K562 (cell line): ENCODE results near the gene NFKBIB. TPM values are rescaled to one million over a fixed set of nuclear protein-coding genes. Genes with fewer than 3 reads are reported as not detected.

ENCODE experiments used
- ATAC-seq: fragments of 200-7000 bp; cut with Tn5 transposase; 3 replicates; pipeline ENCODE4 v1.9.1; 2020; ENCODE audit warnings: moderate library complexity
- BruUV-seq: library from RNA; stranded (reverse); fragments of 400-500 nt; replicated peaks from 2 replicates; lab custom pipeline; 2021; lab: Mats Ljungman, UMichigan
- CTCF ChIA-PET: fragments of 300-600 bp; formaldehyde crosslinking; extraction: SDS; loops from one replicate; lab custom pipeline; 2021; ENCODE audit warnings: low intra/inter-chr PET ratio; lab: Yijun Ruan, JAX
- POLR2A ChIA-PET: fragments of 300-600, 350-650 bp; sonication (Branson Sonifier 250); formaldehyde crosslinking; extraction: SDS; loops from one replicate; lab custom pipeline; 2021; ENCODE audit warnings: antibody characterized with exemption, inconsistent platforms; lab: Yijun Ruan, JAX
- DNase-seq, 4 experiments: peaks; one replicate each; pipeline versions ENCODE4 v3.0.0 to v3.0.0-alpha.2; 2011 to 2018; ENCODE audit warnings: low spot score in 3 of 4, mixed read lengths in 3 of 4; ENCODE audit errors: extremely low read depth in 1 of 4
- FAIRE-seq: peaks from 2 replicates; lab custom pipeline; 2011; peaks lifted over from hg19 to GRCh38; lab: Jason Lieb, UNC
- H2AFZ ChIP-seq: 2 replicates; pipeline ENCODE4 v1.6.0; 2011; ENCODE audit warnings: low read depth, low read length, control low read depth, inconsistent platforms
- H3K27ac ChIP-seq: fragments of 200-600 bp; 3 replicates; pipeline ENCODE4 v1.8.0; 2011; ENCODE audit warnings: low read depth, mild to moderate bottlenecking, control low read depth, inconsistent platforms, low read length, moderate library complexity, mixed read lengths; ENCODE audit errors: extremely low read depth
- H3K27me3 ChIP-seq, 2 experiments: fragments of 300-600 bp in 1 of 2; 2 replicates in 1 of 2; 3 replicates in 1 of 2; pipeline versions ENCODE4 v1.6.0 to v1.8.0; 2011; ENCODE audit warnings: inconsistent platforms in 2 of 2, low read length in 2 of 2, mild to moderate bottlenecking in 1 of 2, mixed read lengths in 1 of 2, moderate library complexity in 1 of 2; ENCODE audit not compliant: control insufficient read depth in 2 of 2, insufficient read depth in 2 of 2
- H3K36me3 ChIP-seq: fragments of 300-600 bp; 3 replicates; pipeline ENCODE4 v1.8.0; 2011; ENCODE audit warnings: mild to moderate bottlenecking, low read length, inconsistent platforms; ENCODE audit not compliant: control insufficient read depth, insufficient read depth
- H3K4me1 ChIP-seq, 2 experiments: fragments of 200-600 bp in 1 of 2; replicated peaks in 1 of 2; 2 replicates in 1 of 2; 3 replicates in 1 of 2; pipeline versions ENCODE4 v1.5.1 to v1.8.0; 2011; ENCODE audit warnings: inconsistent platforms in 2 of 2, low read length in 2 of 2, mild to moderate bottlenecking in 1 of 2, mixed read lengths in 1 of 2, moderate library complexity in 1 of 2; ENCODE audit not compliant: control insufficient read depth in 2 of 2, insufficient read depth in 2 of 2
- H3K4me2 ChIP-seq: 2 replicates; pipeline ENCODE4 v1.6.1; 2011; ENCODE audit warnings: low read length, control low read depth, inconsistent platforms, mixed read lengths; ENCODE audit not compliant: insufficient read depth
- H3K4me3 ChIP-seq: fragments of 200-600 bp; sonication (generic), shearing (Covaris generic); 2 replicates; pipeline ENCODE4 v1.5.1; 2016; ENCODE audit warnings: control low read depth, inconsistent platforms
- H3K79me2 ChIP-seq: fragments of 200-600 bp; 3 replicates; pipeline ENCODE4 v1.8.0; 2011; ENCODE audit warnings: low read length, inconsistent platforms; ENCODE audit not compliant: control insufficient read depth, insufficient read depth
- H3K9ac ChIP-seq, 2 experiments: 2 replicates each; pipeline versions ENCODE4 v1.6.0 to v1.6.1; 2011; ENCODE audit warnings: low read depth in 2 of 2, low read length in 2 of 2, control low read depth in 1 of 2, inconsistent platforms in 1 of 2, mild to moderate bottlenecking in 1 of 2, mixed read lengths in 1 of 2; ENCODE audit not compliant: insufficient read depth in 1 of 2
- H3K9me1 ChIP-seq: one replicate; pipeline ENCODE4 v1.6.0; 2011; ENCODE audit warnings: inconsistent platforms, mild to moderate bottlenecking, low read length, moderate library complexity; ENCODE audit not compliant: control insufficient read depth, insufficient read depth
- H3K9me3 ChIP-seq: replicated peaks from 2 replicates; pipeline ENCODE4 v1.5.1; 2011; ENCODE audit warnings: low read depth, low read length, inconsistent platforms; ENCODE audit not compliant: control insufficient read depth, insufficient read depth
- H4K20me1 ChIP-seq: replicated peaks from 2 replicates; pipeline ENCODE4 v1.6.1; 2011; ENCODE audit warnings: low read length, inconsistent platforms, mixed read lengths; ENCODE audit not compliant: control insufficient read depth, insufficient read depth
- BRCA1 ChIP-seq, 2 experiments: fragments of 450-650 bp in 1 of 2; sonication (generic) in 1 of 2; formaldehyde crosslinking in 1 of 2; IDR thresholded peaks; 2 replicates each; pipeline versions ENCODE4 v1.5.0 to v1.6.1; 2017 to 2020; ENCODE audit warnings: mild to moderate bottlenecking in 1 of 2, missing genetic modification reagents in 1 of 2
- EGR1 ChIP-seq: fragments of 450-650 bp; conservative IDR thresholded peaks from 2 replicates; pipeline ENCODE4 v1.6.1; 2017; ENCODE audit warnings: mild to moderate bottlenecking
- ZNF76 ChIP-seq: fragments of 250-450 bp; sonication (Bioruptor Pico); IDR thresholded peaks from 2 replicates; pipeline ENCODE4 v1.4.0; 2020; ENCODE audit warnings: mild to moderate bottlenecking, moderate library complexity, borderline replicate concordance
- WGBS: fragments of 100-300 bp; shearing (Covaris generic); methylation state at CpG from one replicate; pipeline ENCODE4 v1.1.6; 2016; ENCODE audit warnings: low coverage, mixed read lengths; ENCODE audit not compliant: insufficient coverage; ENCODE audit errors: missing lambda C conversion rate; 5-methylcytosine and 5-hydroxymethylcytosine counted together
- in situ Hi-C: fragments of 300-500 bp; cut with MboI; formaldehyde crosslinking; loops from 4 replicates; pipeline ENCODE4 v1.15.0; 2018; ENCODE audit warnings: inconsistent platforms, mixed read lengths
- intact Hi-C: fragments of 100-400 bp; cut with micrococcal nuclease; formaldehyde crosslinking; loops from 2 replicates; pipeline ENCODE4 v1.14.2; 2022
- polyA plus RNA-seq, 8 experiments: library from polyadenylated mRNA; depleted of rRNA in 4 of 8; stranded (reverse) in 5 of 8; unstranded in 3 of 8; fragments of >200 nt; fragmentation: Nextera tagmentation in 2 of 8; fragmentation: Illumina TruSeq in 1 of 8; extraction: Ambion mirVana in 2 of 8; extraction: Trizol in 1 of 8; gene quantifications; 2 replicates each; pipeline versions ENCODE4 v1.2.1 to v1.2.3, GENCODE V29; 2011 to 2014; ENCODE audit warnings: inconsistent platforms in 1 of 8, missing spikeins in 1 of 8
- total RNA-seq, 7 experiments: library from RNA; depleted of rRNA in 6 of 7; stranded (reverse); fragments of >200 nt in 6 of 7; fragmentation: Illumina TruSeq in 2 of 7; extraction: Trizol in 2 of 7; gene quantifications; 2 replicates each; pipeline versions ENCODE4 v1.2.1 to v1.2.3, GENCODE V29; 2011 to 2021; ENCODE audit warnings: low replicate concordance in 1 of 7
- TF ChIP-seq, protein P1 (sequence below): fragments of 250-450 bp; sonication (Bioruptor Pico); IDR thresholded peaks from 2 replicates; pipeline ENCODE4 v1.4.0; 2020

The NFKBIB gene
- total and polyA plus RNA-seq, 9 of the 15 experiments (the other 6 are each of a cell fraction or from before 2014, with no cell fraction given) = 1.5 to 44.9 (median 10.4) TPM

DNA sequence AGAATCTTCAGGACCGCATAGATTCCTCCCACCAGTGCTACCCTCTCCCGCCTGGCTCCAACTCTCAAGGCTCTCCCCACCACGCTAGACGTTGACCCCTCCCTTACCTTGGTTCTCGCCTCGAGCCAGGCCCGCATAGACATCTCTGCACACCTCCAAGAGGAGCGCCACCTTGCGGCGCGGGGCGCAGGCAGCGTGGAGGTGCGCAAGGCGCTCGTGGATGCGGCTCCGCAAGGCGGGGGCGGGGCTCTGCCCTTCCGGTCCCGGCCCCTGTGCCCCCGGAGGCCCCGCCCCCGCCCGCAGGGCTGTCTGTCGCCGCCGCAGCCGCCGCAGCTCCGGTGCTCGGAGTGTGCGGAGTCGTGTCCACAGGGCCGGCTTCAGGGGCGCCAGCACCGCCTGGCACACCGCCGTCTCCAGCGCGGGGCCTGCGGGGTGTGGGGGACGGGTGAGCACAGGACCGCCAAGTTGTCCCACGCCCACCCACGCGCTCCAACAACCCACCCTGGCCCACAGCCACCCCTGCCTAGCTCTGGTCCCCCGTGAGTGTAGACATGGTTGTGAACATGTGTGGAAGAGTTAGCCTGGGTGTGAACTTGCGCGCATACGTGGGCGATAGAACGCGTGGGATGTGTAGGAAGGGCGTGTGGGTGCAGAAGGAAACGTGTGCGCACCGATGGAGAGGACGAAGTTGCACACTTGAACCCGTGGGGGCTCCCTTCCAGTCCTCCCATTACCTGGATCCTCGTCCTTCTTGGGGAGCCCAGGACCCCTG lies 29.7 kb upstream of the NFKBIB start:
- peaks cover 0 to 31% of the 10 kb centered on the region in 2 experiments; a peak in 3 of 5 replicates for H3K4me1 ChIP-seq
- WGBS = 88% methylated on average over 38 of the region's 62 CpGs
- no peak overlapping the region for H3K4me3 ChIP-seq
- no peak for DNase-seq
- no peak overlapping the region for H3K27ac ChIP-seq
- no peaks in the 10 kb centered on the region for H3K9me3 ChIP-seq
- no peaks in the 10 kb centered on the region for H3K36me3 ChIP-seq
- no peak for ATAC-seq
- no peaks in the 10 kb centered on the region for H3K79me2 ChIP-seq
- TF ChIP-seq ZNF76 (CRISPR knock-in tag) (no peak), EGR1 (peak; percentile 61), BRCA1 (IDR thresholded peaks at IDR 0.05) (no peak), BRCA1 (CRISPR knock-in tag; IDR thresholded peaks at IDR 0.05) (no peak)
- TF ChIP-seq, protein P1, sequence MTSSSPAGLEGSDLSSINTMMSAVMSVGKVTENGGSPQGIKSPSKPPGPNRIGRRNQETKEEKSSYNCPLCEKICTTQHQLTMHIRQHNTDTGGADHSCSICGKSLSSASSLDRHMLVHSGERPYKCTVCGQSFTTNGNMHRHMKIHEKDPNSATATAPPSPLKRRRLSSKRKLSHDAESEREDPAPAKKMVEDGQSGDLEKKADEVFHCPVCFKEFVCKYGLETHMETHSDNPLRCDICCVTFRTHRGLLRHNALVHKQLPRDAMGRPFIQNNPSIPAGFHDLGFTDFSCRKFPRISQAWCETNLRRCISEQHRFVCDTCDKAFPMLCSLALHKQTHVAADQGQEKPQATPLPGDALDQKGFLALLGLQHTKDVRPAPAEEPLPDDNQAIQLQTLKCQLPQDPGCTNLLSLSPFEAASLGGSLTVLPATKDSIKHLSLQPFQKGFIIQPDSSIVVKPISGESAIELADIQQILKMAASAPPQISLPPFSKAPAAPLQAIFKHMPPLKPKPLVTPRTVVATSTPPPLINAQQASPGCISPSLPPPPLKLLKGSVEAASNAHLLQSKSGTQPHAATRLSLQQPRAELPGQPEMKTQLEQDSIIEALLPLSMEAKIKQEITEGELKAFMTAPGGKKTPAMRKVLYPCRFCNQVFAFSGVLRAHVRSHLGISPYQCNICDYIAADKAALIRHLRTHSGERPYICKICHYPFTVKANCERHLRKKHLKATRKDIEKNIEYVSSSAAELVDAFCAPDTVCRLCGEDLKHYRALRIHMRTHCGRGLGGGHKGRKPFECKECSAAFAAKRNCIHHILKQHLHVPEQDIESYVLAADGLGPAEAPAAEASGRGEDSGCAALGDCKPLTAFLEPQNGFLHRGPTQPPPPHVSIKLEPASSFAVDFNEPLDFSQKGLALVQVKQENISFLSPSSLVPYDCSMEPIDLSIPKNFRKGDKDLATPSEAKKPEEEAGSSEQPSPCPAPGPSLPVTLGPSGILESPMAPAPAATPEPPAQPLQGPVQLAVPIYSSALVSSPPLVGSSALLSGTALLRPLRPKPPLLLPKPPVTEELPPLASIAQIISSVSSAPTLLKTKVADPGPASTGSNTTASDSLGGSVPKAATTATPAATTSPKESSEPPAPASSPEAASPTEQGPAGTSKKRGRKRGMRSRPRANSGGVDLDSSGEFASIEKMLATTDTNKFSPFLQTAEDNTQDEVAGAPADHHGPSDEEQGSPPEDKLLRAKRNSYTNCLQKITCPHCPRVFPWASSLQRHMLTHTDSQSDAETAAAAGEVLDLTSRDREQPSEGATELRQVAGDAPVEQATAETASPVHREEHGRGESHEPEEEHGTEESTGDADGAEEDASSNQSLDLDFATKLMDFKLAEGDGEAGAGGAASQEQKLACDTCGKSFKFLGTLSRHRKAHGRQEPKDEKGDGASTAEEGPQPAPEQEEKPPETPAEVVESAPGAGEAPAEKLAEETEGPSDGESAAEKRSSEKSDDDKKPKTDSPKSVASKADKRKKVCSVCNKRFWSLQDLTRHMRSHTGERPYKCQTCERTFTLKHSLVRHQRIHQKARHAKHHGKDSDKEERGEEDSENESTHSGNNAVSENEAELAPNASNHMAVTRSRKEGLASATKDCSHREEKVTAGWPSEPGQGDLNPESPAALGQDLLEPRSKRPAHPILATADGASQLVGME (CRISPR knock-in tag) = no peak
- in situ Hi-C loops = no loop called here
- H3K9ac ChIP-seq = no peak overlapping the region
- H3K4me2 ChIP-seq = no peak overlapping the region
- no peaks in the 10 kb centered on the region for H4K20me1 ChIP-seq
- H2AFZ ChIP-seq = no peak overlapping the region
- POLR2A ChIA-PET = interaction anchor here (0.5 to 1.1 kb wide), 2 partner anchors 9 to 23 kb away, joined by 3 read pairs; no protein-coding TSS in a partner anchor
- FAIRE-seq = no peak
- no peaks in the 10 kb centered on the region for H3K27me3 ChIP-seq
- BruUV-seq = no TSS peak
- no peaks in the 10 kb centered on the region for H3K9me1 ChIP-seq
- CTCF ChIA-PET = no interaction called here
- intact Hi-C loops = no loop called here
